Inferior parietal cortex (tissue), 1 donor: Measurements from ENCODE around the gene CXCR5.
"Not testable (repeated sequence)": the region's sequence is repeated elsewhere in the genome, so short reads cannot be mapped to it uniquely, and the experiment has no call there.

Source experiments
- DNase-seq: peaks from one replicate; pipeline ENCODE4 v3.0.0-alpha.2; 2016; ENCODE audit errors: extremely low spot score

Gene CXCR5, protein sequence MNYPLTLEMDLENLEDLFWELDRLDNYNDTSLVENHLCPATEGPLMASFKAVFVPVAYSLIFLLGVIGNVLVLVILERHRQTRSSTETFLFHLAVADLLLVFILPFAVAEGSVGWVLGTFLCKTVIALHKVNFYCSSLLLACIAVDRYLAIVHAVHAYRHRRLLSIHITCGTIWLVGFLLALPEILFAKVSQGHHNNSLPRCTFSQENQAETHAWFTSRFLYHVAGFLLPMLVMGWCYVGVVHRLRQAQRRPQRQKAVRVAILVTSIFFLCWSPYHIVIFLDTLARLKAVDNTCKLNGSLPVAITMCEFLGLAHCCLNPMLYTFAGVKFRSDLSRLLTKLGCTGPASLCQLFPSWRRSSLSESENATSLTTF

DNA sequence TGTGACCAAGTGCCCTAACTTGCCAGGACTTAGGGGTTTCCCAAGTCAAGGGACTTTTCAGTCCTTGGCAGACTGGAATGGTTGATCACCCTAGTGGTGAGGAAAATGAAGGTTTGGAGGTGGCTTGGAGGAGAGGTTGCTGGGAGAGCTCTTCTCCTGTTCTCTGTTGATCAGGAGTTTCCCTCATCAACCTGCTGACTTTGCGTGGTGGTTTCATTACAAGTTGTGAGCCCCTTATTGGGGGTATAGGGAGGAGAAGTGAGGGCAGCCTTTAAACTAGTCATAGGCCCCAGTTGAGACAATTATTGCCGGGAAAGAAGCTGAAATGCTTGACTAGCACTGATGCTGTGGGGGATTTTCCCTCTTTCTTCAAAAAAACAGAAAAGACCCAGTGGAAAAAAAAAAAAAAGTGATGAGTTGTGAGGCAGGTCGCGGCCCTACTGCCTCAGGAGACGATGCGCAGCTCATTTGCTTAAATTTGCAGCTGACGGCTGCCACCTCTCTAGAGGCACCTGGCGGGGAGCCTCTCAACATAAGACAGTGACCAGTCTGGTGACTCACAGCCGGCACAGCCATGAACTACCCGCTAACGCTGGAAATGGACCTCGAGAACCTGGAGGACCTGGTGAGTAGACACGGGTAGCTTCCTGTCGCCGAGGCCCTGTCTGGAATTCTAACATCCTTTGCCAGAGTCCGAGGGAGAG, at the start of gene CXCR5:
CXCR5 (plus strand) TSS at position 525 of the 704 bp plus-strand sequence; CDS start at position 575, 50 bp downstream.
- DNase-seq, result no peak

DNA sequence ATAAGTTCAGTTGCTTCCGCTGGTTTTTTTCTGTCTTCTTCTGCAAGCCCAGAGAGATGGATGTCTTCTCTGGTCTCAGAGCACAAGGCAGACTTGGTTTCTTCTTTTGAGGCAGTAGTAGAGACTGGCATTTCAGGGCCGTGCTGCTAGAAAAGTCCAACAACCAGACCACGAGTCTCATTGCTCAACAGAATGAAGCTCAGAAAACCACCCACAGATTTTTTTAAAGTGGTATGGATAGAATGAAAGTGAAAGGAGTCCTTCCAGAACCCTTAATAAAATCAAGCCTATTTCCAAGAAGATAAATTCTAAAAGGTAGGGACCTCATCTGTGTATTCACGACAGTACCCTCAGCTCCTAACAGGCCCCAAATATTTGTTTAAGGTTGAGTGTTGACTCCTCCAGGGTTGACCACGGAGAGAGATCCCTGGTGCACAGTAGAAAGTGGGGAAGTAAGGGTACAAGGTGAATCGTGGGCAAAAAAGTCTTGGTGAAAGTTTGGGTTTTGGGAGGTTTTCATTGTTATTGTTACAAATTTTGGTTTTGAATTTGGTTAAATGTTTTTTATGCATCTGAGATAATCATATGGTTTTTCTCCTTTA, 49.2 kb upstream of the CXCR5 start:
- DNase-seq, result no peak

DNA sequence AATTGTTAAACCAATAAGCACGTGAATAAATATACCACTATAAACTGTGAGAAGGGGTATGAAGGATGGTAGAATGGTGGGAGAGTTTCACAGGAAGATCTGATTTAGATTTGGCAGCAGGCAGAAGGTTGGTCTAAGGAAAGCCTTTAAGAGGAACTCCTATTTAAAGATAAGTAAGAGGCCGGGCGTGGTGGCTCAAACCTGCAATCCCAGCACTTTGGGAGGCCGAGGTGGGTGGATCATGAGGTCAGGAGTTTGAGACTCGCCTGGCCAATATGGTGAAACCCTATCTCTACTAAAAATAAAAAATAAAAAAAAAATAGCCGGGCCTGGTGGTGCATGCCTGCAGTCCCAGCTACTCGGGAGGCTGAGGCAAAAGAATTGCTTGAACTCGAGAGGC, 45.8 kb upstream of the CXCR5 start:
- no peak for DNase-seq

- DNase-seq, result no peak
Measured at GRCh38 chr11:118838905-118839553, 44.7 kb upstream of the CXCR5 start.

- no peak for DNase-seq
Measured at GRCh38 chr11:118841469-118842242, 42.0 kb upstream of the CXCR5 start.

DNA sequence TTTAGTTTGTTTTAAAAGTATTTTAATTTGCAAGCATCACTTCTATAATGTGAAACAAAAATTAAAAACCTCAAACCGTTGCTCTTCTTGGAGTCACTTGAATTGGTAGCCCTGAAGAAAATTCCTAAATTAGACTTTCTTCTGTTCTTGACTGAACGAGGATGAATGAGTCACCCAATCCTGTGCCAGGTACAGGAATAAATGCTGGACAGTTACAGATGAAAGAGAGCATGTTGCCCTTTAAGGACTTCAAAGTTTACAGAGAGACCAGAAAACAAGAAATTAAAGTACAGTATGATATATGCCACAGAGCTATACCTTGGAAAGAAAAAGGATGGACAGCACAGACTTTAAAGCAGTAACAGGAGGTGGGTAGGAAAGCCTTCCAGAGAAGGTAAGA, 41.3 kb upstream of the CXCR5 start:
- no peak for DNase-seq

GRCh38 chr11:118842843-118843242, 40.8 kb upstream of the CXCR5 start:
- not testable (repeated sequence) for DNase-seq

- DNase-seq, result no peak
Measured at GRCh38 chr11:118843565-118843964, 40.1 kb upstream of the CXCR5 start.

GRCh38 chr11:118845369-118845768, 38.3 kb upstream of the CXCR5 start:
- no peak for DNase-seq

- DNase-seq, result no peak
Measured at GRCh38 chr11:118846181-118846935, 37.3 kb upstream of the CXCR5 start.

DNA sequence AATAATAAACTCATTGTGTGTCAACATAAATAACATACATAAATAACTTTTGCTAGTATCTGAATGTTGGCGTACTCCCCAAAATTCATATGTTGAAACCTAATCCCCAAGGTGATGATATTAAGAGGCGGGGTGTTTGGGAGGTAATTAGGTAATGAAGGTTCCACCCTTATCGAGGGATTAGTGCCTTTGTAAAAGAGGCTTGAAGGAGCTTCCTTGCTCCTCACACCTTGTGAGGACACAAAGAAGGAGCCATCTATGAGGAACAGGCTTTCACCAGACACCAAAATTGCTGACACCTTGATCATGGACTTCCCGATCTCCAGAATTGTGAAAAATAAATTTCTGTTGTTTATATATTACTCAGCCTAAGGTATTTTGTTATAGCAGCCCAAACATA, 33.9 kb upstream of the CXCR5 start:
- DNase-seq, result no peak

DNA sequence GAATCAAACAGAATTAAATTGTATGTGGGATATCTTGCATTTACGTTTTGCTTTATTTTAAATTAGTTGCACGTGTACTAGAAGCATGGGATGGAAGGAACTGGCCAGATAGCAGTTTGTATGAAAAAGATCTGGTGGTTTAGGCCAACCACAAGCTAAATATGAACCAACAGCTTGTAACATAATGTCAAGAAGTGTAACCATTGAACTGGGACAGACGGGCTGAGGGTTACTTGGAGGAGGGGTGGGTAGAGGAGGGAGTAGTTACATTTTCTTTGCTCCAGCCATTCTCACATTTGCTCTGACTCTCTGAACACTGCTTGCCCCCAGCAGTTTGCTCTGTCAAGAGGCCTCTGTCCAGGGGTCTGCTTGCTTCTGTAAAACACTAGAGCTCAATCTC, 31.7 kb upstream of the CXCR5 start:
- DNase-seq, result no peak

- DNase-seq, result no peak
Measured at GRCh38 chr11:118853678-118854077, 30.0 kb upstream of the CXCR5 start.

DNA sequence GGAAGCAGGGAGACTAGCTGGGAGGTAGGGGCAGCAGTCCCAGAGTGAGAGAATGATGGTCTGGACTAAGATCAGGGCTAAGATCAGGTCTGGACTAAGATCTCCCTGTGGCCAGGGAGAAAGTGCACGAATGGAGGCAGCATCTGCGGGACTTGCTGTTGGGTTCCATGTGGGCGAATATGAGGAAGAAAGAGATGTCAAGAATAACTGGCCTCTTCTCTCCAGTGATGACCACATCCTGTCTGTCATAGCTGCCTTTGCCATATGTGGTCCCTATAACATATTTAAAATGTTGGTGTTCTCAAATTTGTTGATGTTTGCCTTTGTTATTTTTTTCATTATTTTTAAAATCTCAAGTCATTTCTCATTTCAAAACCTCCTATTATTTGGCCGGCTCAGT, 27.4 kb upstream of the CXCR5 start:
- no peak for DNase-seq

GRCh38 chr11:118857385-118857784, 26.3 kb upstream of the CXCR5 start:
- DNase-seq, result no peak

GRCh38 chr11:118859973-118860372, 23.7 kb upstream of the CXCR5 start:
- no peak for DNase-seq

GRCh38 chr11:118868659-118869058, 15.0 kb upstream of the CXCR5 start:
- DNase-seq, result no peak

GRCh38 chr11:118870396-118871343, 13.0 kb upstream of the CXCR5 start:
- peak; percentile 27 for DNase-seq

DNA sequence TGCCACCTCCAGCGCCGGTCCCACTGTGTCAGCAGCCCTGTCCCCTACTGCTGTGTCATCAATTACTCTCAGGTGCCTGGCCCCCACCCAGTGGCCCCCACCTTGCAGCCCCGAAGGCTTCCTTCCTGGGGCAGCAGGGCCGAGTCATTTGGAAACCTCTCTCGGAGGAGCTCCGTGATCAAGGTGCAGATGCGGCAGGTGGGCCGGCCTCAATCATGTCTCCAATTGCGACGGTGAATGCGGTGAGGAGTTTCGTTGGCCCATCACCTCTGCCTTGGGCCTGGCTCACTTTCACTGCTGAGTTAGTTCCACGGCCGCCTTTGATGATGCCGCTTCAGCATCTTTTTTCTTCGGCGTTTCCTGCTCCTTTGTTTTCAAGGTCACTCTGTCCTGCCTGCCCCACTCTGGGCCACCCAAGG, 11.3 kb upstream of the CXCR5 start:
- DNase-seq, result no peak

DNA sequence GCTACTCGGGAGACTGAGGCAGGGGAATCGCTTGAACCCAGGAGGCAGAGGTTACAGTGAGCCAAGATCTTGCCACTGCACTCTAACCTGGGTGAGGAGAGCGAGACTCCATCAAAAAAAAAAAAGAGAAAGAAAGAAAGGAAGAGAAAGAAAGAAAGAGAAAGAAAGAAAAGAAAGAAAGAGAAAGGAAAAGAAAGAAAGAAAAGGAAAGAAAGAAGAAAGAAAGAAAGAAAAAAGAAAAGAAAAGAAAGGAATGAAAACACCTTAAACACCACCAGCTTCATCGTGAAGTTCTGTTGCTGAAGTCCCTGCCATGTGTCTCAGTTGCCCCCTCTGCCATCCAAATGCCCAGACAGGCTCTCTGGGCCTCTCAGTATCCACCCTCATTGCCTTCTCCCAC, 9.9 kb upstream of the CXCR5 start:
- no peak for DNase-seq
